Common myeloid progenitor, CD34-positive (primary cell): Measurements from ENCODE around the gene APEX2.

Experiments used
- CTCF ChIA-PET: fragments of 350-600 bp; sonication (Branson Sonifier 250); formaldehyde crosslinking; loops from one replicate; lab custom pipeline; 2021; ENCODE audit warnings: antibody characterized with exemption; lab: Charles Lee
- POLR2A ChIA-PET: fragments of 350-600 bp; sonication (Branson Sonifier 250); formaldehyde crosslinking; loops from one replicate; lab custom pipeline; 2021; ENCODE audit warnings: antibody characterized with exemption; lab: Charles Lee
- DNase-seq, 3 donors: peaks; one replicate each; pipeline versions ENCODE4 v3.0.0 to v3.0.0-alpha.2; 2013
- H3K27ac ChIP-seq, 2 experiments: 1 replicate in 1 of 2; 2 replicates in 1 of 2; pipeline ENCODE4 v1.7.0; 2013; ENCODE audit warnings: inconsistent platforms in 2 of 2, low read length in 2 of 2, mild to moderate bottlenecking in 2 of 2, low read depth in 1 of 2, moderate library complexity in 1 of 2; ENCODE audit not compliant: severe bottlenecking in 2 of 2, insufficient read depth in 1 of 2, poor library complexity in 1 of 2
- H3K27me3 ChIP-seq, 5 experiments: replicated peaks in 2 of 5; 1 replicate in 3 of 5; 2 replicates in 2 of 5; pipeline versions ENCODE4 v1.6.1 to v1.7.0; 2013; ENCODE audit warnings: low read length in 4 of 5, mild to moderate bottlenecking in 2 of 5, moderate library complexity in 2 of 5, inconsistent platforms in 1 of 5; ENCODE audit not compliant: insufficient read depth in 5 of 5, control insufficient read depth in 4 of 5
- H3K36me3 ChIP-seq, 4 experiments: 1 replicate in 2 of 4; 2 replicates in 2 of 4; pipeline versions ENCODE4 v1.6.1 to v1.7.0; 2013; ENCODE audit warnings: low read length in 3 of 4, control low read depth in 1 of 4, mild to moderate bottlenecking in 1 of 4; ENCODE audit not compliant: control insufficient read depth in 4 of 4, insufficient read depth in 4 of 4
- H3K4me1 ChIP-seq, 4 experiments: 1 replicate in 3 of 4; 2 replicates in 1 of 4; pipeline versions ENCODE4 v1.6.1 to v1.7.1; 2013; ENCODE audit warnings: low read length in 3 of 4, mild to moderate bottlenecking in 3 of 4, control low read depth in 1 of 4, inconsistent platforms in 1 of 4, moderate library complexity in 1 of 4; ENCODE audit not compliant: control insufficient read depth in 4 of 4, insufficient read depth in 4 of 4; ENCODE audit errors: control extremely low read depth in 1 of 4
- H3K4me3 ChIP-seq, 7 experiments: 1 replicate in 4 of 7; 2 replicates in 3 of 7; pipeline versions ENCODE4 v1.5.1 to v1.7.0; 2013; ENCODE audit warnings: mild to moderate bottlenecking in 7 of 7, low read length in 6 of 7, moderate library complexity in 6 of 7, inconsistent platforms in 2 of 7, low read depth in 2 of 7, control low read depth in 1 of 7; ENCODE audit not compliant: insufficient read depth in 4 of 7, control insufficient read depth in 1 of 7; ENCODE audit errors: extremely low read depth in 1 of 7
- H3K9me3 ChIP-seq, 5 experiments: 1 replicate in 4 of 5; 2 replicates in 1 of 5; pipeline versions ENCODE4 v1.6.1 to v1.7.1; 2013; ENCODE audit warnings: low read length in 4 of 5, mild to moderate bottlenecking in 2 of 5, inconsistent platforms in 1 of 5, low read depth in 1 of 5, moderate library complexity in 1 of 5; ENCODE audit not compliant: control insufficient read depth in 4 of 5, insufficient read depth in 2 of 5; ENCODE audit errors: control extremely low read depth in 1 of 5
- WGBS: methylation state at CpG from one replicate; pipeline ENCODE4 v1.1.5; 2013; ENCODE audit not compliant: insufficient coverage; 5-methylcytosine and 5-hydroxymethylcytosine counted together

Gene APEX2

GRCh38 chrX:55057675-55058249 lies 57.6 kb downstream of the APEX2 start:
- no peaks in the 10 kb centered on the region for H3K36me3 ChIP-seq
- ChIA-PET POLR2A (interaction anchor here (0.9 kb wide), 1 partner anchor 57 kb away, joined by 4 read pairs; the partner anchor contains the start of gene APEX2), CTCF (interaction anchor here (0.9 to 1.1 kb wide), 6 partner anchors 48 to 418 kb away, joined by 3 to 7 read pairs (median 4); partner anchors contain the start of gene APEX2)
- H3K27me3 ChIP-seq, result no peaks in the 10 kb centered on the region
- DNase-seq, result peak; percentile 29 to 59 (median 52)
- WGBS, result no CpG with 5 or more reads among the region's 5 CpGs
- H3K9me3 ChIP-seq, result no peaks in the 10 kb centered on the region
- no peak overlapping the region for H3K27ac ChIP-seq
- H3K4me3 ChIP-seq, result peak overlapping the region in 1 of 7 experiments; percentile 43
- peaks cover 0 to 11% (median 4%) of the 10 kb centered on the region in 4 experiments for H3K4me1 ChIP-seq
